H1 (cell line): ENCODE results near the gene SYVN1. TPM values are rescaled to one million over a fixed set of nuclear protein-coding genes. Genes with fewer than 3 reads are reported as not detected.

Source experiments
- CTCF ChIA-PET: fragments of 300-600 bp; sonication (Branson Sonifier 250); formaldehyde crosslinking; loops from one replicate; lab custom pipeline; 2021; ENCODE audit not compliant: partially characterized antibody; lab: Charles Lee
- POLR2A ChIA-PET: fragments of 300-600 bp; sonication (Branson Sonifier 250); formaldehyde crosslinking; loops from one replicate; lab custom pipeline; 2021; ENCODE audit warnings: inconsistent platforms; ENCODE audit not compliant: partially characterized antibody; lab: Charles Lee
- DNase-seq, 2 experiments: peaks; one replicate each; pipeline versions ENCODE4 v3.0.0 to v3.0.0-alpha.2; 2010 to 2022; ENCODE audit warnings: low spot score in 2 of 2, low read depth in 1 of 2, mixed read lengths in 1 of 2
- FAIRE-seq: peaks from 2 replicates; lab custom pipeline; 2011; peaks lifted over from hg19 to GRCh38; lab: Jason Lieb, UNC
- H2AFZ ChIP-seq: 2 replicates; pipeline ENCODE4 v1.8.1; 2012; ENCODE audit warnings: low read length, inconsistent platforms
- H2AK5ac ChIP-seq: 2 replicates; pipeline ENCODE4 v1.6.1; 2013; ENCODE audit warnings: low read depth, low read length
- H2BK120ac ChIP-seq: replicated peaks from 2 replicates; pipeline ENCODE3; 2013; ENCODE audit warnings: low read depth, low read length, inconsistent platforms
- H2BK12ac ChIP-seq: 2 replicates; pipeline ENCODE4 v1.6.1; 2013; ENCODE audit warnings: low read depth, low read length
- H2BK15ac ChIP-seq: 2 replicates; pipeline ENCODE4 v1.6.1; 2013; ENCODE audit warnings: low read length
- H2BK20ac ChIP-seq: 2 replicates; pipeline ENCODE4 v1.6.1; 2013; ENCODE audit warnings: low read length
- H2BK5ac ChIP-seq: 2 replicates; pipeline ENCODE4 v1.6.1; 2013; ENCODE audit warnings: low read depth, low read length
- H3K14ac ChIP-seq: 2 replicates; pipeline ENCODE4 v1.6.1; 2013; ENCODE audit warnings: inconsistent platforms; ENCODE audit not compliant: insufficient read length
- H3K18ac ChIP-seq: 2 replicates; pipeline ENCODE4 v1.6.1; 2013; ENCODE audit warnings: low read length; ENCODE audit errors: extremely low read depth
- H3K23ac ChIP-seq: 2 replicates; pipeline ENCODE4 v1.6.1; 2013; ENCODE audit warnings: inconsistent platforms; ENCODE audit not compliant: insufficient read length
- H3K23me2 ChIP-seq: 2 replicates; pipeline ENCODE4 v1.6.1; 2013; ENCODE audit warnings: low read depth, low read length
- H3K27ac ChIP-seq: 2 replicates; pipeline ENCODE4 v1.6.1; 2011; ENCODE audit warnings: low read depth, low read length, inconsistent platforms
- H3K27me3 ChIP-seq, 4 experiments: replicated peaks in 1 of 4; 1 replicate in 1 of 4; 2 replicates in 3 of 4; pipeline versions ENCODE4 v1.6.1 to v1.8.1; 2011 to 2013; ENCODE audit warnings: low read length in 3 of 4, mild to moderate bottlenecking in 3 of 4, inconsistent platforms in 2 of 4, mixed read lengths in 2 of 4, moderate library complexity in 1 of 4; ENCODE audit not compliant: control insufficient read depth in 3 of 4, insufficient read depth in 3 of 4; ENCODE audit errors: extremely low read depth in 1 of 4
- H3K36me3 ChIP-seq, 4 experiments: 2 replicates each; pipeline versions ENCODE4 v1.6.1 to v1.8.1; 2011 to 2013; ENCODE audit warnings: mild to moderate bottlenecking in 4 of 4, low read length in 3 of 4, moderate library complexity in 2 of 4, control low read depth in 1 of 4, inconsistent platforms in 1 of 4; ENCODE audit not compliant: insufficient read depth in 4 of 4, control insufficient read depth in 2 of 4
- H3K4ac ChIP-seq: replicated peaks from 2 replicates; pipeline ENCODE3; 2013; ENCODE audit warnings: low read length, low read depth, mixed read lengths, inconsistent platforms; ENCODE audit not compliant: insufficient read length
- H3K4me1 ChIP-seq, 4 experiments: replicated peaks in 1 of 4; 1 replicate in 1 of 4; 2 replicates in 3 of 4; pipeline versions ENCODE4 v1.6.1 to v1.8.1; 2011 to 2013; ENCODE audit warnings: low read length in 3 of 4, inconsistent platforms in 2 of 4, mixed read lengths in 1 of 4; ENCODE audit not compliant: insufficient read depth in 4 of 4, control insufficient read depth in 3 of 4
- H3K4me2 ChIP-seq, 2 experiments: 2 replicates each; pipeline versions ENCODE4 v1.6.1 to v1.8.1; 2011 to 2013; ENCODE audit warnings: low read depth in 2 of 2, low read length in 2 of 2, control low read depth in 1 of 2, inconsistent platforms in 1 of 2, mild to moderate bottlenecking in 1 of 2; ENCODE audit not compliant: insufficient read depth in 1 of 2
- H3K4me3 ChIP-seq, 4 experiments: fragments of 200-600, 300-600 bp in 1 of 4; sonication (generic), shearing (Covaris generic), sonication (Bioruptor Twin) in 1 of 4; 2 replicates each; pipeline versions ENCODE4 v1.5.1 to v1.8.1; 2011 to 2016; ENCODE audit warnings: low read length in 4 of 4, low read depth in 3 of 4, control low read depth in 2 of 4, inconsistent platforms in 2 of 4, mild to moderate bottlenecking in 2 of 4, mixed read lengths in 1 of 4, moderate library complexity in 1 of 4; ENCODE audit not compliant: insufficient read depth in 2 of 4; ENCODE audit errors: extremely low read depth in 1 of 4
- H3K56ac ChIP-seq: replicated peaks from 2 replicates; pipeline ENCODE3; 2013; ENCODE audit warnings: low read depth, mild to moderate bottlenecking, mixed read lengths, low read length, inconsistent platforms; ENCODE audit not compliant: insufficient read length
- H3K79me1 ChIP-seq: 2 replicates; pipeline ENCODE4 v1.6.1; 2013; ENCODE audit warnings: low read depth, low read length, control low read depth
- H3K79me2 ChIP-seq, 2 experiments: 2 replicates each; pipeline versions ENCODE4 v1.6.1 to v1.8.1; 2012 to 2013; ENCODE audit warnings: low read length in 2 of 2, mild to moderate bottlenecking in 2 of 2, inconsistent platforms in 1 of 2; ENCODE audit not compliant: insufficient read depth in 2 of 2, control insufficient read depth in 1 of 2
- H3K9ac ChIP-seq, 4 experiments: replicated peaks in 1 of 4; 1 replicate in 1 of 4; 2 replicates in 3 of 4; pipeline versions ENCODE4 v1.6.1 to v1.8.1; 2011 to 2013; ENCODE audit warnings: low read depth in 3 of 4, low read length in 3 of 4, control low read depth in 2 of 4, mild to moderate bottlenecking in 2 of 4, moderate library complexity in 2 of 4, inconsistent platforms in 1 of 4; ENCODE audit errors: extremely low read depth in 1 of 4
- H3K9me3 ChIP-seq, 2 experiments: 2 replicates each; pipeline versions ENCODE4 v1.6.1 to v1.8.1; 2012 to 2013; ENCODE audit warnings: mild to moderate bottlenecking in 2 of 2, moderate library complexity in 2 of 2, control low read depth in 1 of 2, inconsistent platforms in 1 of 2, low read depth in 1 of 2, low read length in 1 of 2, mixed read lengths in 1 of 2; ENCODE audit not compliant: insufficient read depth in 2 of 2
- H4K20me1 ChIP-seq, 2 experiments: replicated peaks in 1 of 2; 2 replicates each; pipeline versions ENCODE3 to v1.8.1; 2011 to 2013; ENCODE audit warnings: inconsistent platforms in 2 of 2, low read length in 2 of 2, mild to moderate bottlenecking in 1 of 2; ENCODE audit not compliant: insufficient read depth in 2 of 2, control insufficient read depth in 1 of 2
- H4K5ac ChIP-seq: 2 replicates; pipeline ENCODE4 v1.6.1; 2013; ENCODE audit warnings: low read length, low read depth, mixed read lengths, inconsistent platforms; ENCODE audit not compliant: insufficient read length
- H4K8ac ChIP-seq: 2 replicates; pipeline ENCODE4 v1.8.0; 2013; ENCODE audit warnings: mild to moderate bottlenecking, moderate library complexity, low read length, inconsistent platforms; ENCODE audit not compliant: insufficient read depth; ENCODE audit errors: extremely low read depth
- H4K91ac ChIP-seq: replicated peaks from 2 replicates; pipeline ENCODE3; 2013; ENCODE audit warnings: low read length, mixed read lengths, inconsistent platforms; ENCODE audit not compliant: insufficient read length
- ASH2L ChIP-seq: fragments of 200-600, 300-600 bp; sonication (generic); IDR thresholded peaks from one replicate; pipeline ENCODE4 v1.7.1; 2017; ENCODE audit warnings: low read length
- CBX5 ChIP-seq: fragments of 300-800, 300-1000 bp; sonication (generic); IDR thresholded peaks from 2 replicates; pipeline ENCODE4 v1.7.1; 2016; ENCODE audit warnings: antibody characterized with exemption, low read length, low read depth
- CEBPB ChIP-seq: IDR thresholded peaks from 2 replicates; pipeline ENCODE4 v1.6.1; 2012; ENCODE audit warnings: low read depth, low read length
- CREB1 ChIP-seq: IDR thresholded peaks from 2 replicates; pipeline ENCODE4 v1.6.1; 2012; ENCODE audit warnings: inconsistent platforms
- GABPA ChIP-seq: IDR thresholded peaks from 2 replicates; pipeline ENCODE4 v1.6.1; 2011; ENCODE audit warnings: mild to moderate bottlenecking, low read length, moderate library complexity, borderline replicate concordance; ENCODE audit not compliant: insufficient read depth
- HDAC6 ChIP-seq: IDR thresholded peaks from one replicate; pipeline ENCODE4 v1.7.1; 2012; ENCODE audit warnings: low read depth, mild to moderate bottlenecking, inconsistent platforms, low read length, moderate library complexity
- JUN ChIP-seq: IDR thresholded peaks from 2 replicates; pipeline ENCODE4 v1.6.1; 2011; ENCODE audit warnings: low read depth, mild to moderate bottlenecking, improper control_type of control experiment, low read length
- JUND ChIP-seq: IDR thresholded peaks from 2 replicates; pipeline ENCODE4 v1.6.1; 2011; ENCODE audit warnings: mild to moderate bottlenecking, improper control_type of control experiment, low read length
- POU5F1 ChIP-seq: IDR thresholded peaks from 2 replicates; pipeline ENCODE4 v1.6.1; 2011; ENCODE audit warnings: low read depth, mild to moderate bottlenecking, low read length, moderate library complexity
- RXRA ChIP-seq: IDR thresholded peaks from 2 replicates; pipeline ENCODE4 v1.6.1; 2011; ENCODE audit warnings: low read depth, mild to moderate bottlenecking, low read length, moderate library complexity; ENCODE audit not compliant: insufficient read depth
- TAF7 ChIP-seq: optimal IDR thresholded peaks from 2 replicates; pipeline ENCODE3; 2011; ENCODE audit warnings: low read depth, mild to moderate bottlenecking, inconsistent platforms, low read length, moderate library complexity, borderline replicate concordance
- WGBS, 2 experiments: shearing (Covaris generic) in 1 of 2; methylation state at CpG; one replicate each; pipeline versions ENCODE4 v1.1.6 to v1.1.7; 2013 to 2015; ENCODE audit warnings: low lambda C conversion rate in 2 of 2, mixed read lengths in 2 of 2, inconsistent platforms in 1 of 2, low coverage in 1 of 2, missing lambda C conversion rate in 1 of 2; ENCODE audit not compliant: insufficient replicate concordance in 2 of 2, insufficient coverage in 1 of 2, insufficient read length in 1 of 2; ENCODE audit errors: extremely low coverage in 1 of 2, missing lambda C conversion rate in 1 of 2; 5-methylcytosine and 5-hydroxymethylcytosine counted together
- polyA plus RNA-seq, 7 experiments: library from polyadenylated mRNA; depleted of rRNA in 3 of 7; stranded (reverse) in 5 of 7; unstranded in 2 of 7; fragments of >200 nt in 5 of 7; fragments of 200-250 nt in 2 of 7; gene quantifications; 1 replicate in 5 of 7; 2 replicates in 1 of 7; 4 replicates in 1 of 7; pipeline versions ENCODE4 v1.2.1 to v1.2.3, GENCODE V29; 2011 to 2013; ENCODE audit warnings: missing spikeins in 2 of 7, mixed read lengths in 2 of 7
- total RNA-seq: library from RNA; stranded (reverse); fragmentation: NEBNext Ultra II Directional; extraction: Animal tissue kit (Norgen Biotek cat#: 25700); gene quantifications from 2 replicates; pipeline ENCODE4 v1.2.1, GENCODE V29; 2021
- TF ChIP-seq, protein P1 (sequence below): IDR thresholded peaks from 2 replicates; pipeline ENCODE4 v1.6.1; 2012; ENCODE audit warnings: inconsistent platforms

The SYVN1 gene
- total and polyA plus RNA-seq, 2 of the 8 experiments (the other 6 are each of a cell fraction or from before 2014, with no cell fraction given), result 27.8 to 29.4 TPM

- Histone ChIP-seq H2BK20ac (no peak overlapping the region), H2BK15ac (no peak overlapping the region), H4K5ac (peak overlapping the region; percentile 11), H3K23me2 (peaks cover 20% of the 10 kb centered on the region; the same call in 1 of the 2 replicates), H2AFZ (no peak overlapping the region), H2AK5ac (no peak overlapping the region; the same call in 1 of the 2 replicates), H2BK120ac (no peak overlapping the region), H3K23ac (no peak overlapping the region), H3K36me3 (peaks cover 11 to 35% (median 18%) of the 10 kb centered on the region in 4 experiments), H2BK12ac (no peak overlapping the region), H3K4me1 (peaks cover 2 to 22% (median 13%) of the 10 kb centered on the region in 4 experiments), H3K79me2 (peaks cover 6 to 23% of the 10 kb centered on the region in 2 experiments), H3K79me1 (peaks cover 10% of the 10 kb centered on the region), H3K14ac (no peak overlapping the region), H3K9me3 (no peaks in the 10 kb centered on the region), H4K8ac (peak overlapping the region; percentile 96), H4K91ac (peak overlapping the region; percentile 34), H4K20me1 (peaks cover 4 to 6% of the 10 kb centered on the region in 2 experiments), H3K18ac (no peak overlapping the region; the same call in 1 of the 2 replicates), H3K56ac (peak overlapping the region; percentile 42), H3K4ac (peak overlapping the region; percentile 13), H3K9ac (peak overlapping the region; percentile 79 to 82 (median 80)), H2BK5ac (peak overlapping the region; percentile 84), H3K27me3 (no peaks in the 10 kb centered on the region), H3K27ac (peak overlapping the region; percentile 78), H3K4me3 (peak overlapping the region; percentile 61 to 83 (median 72)), H3K4me2 (peak overlapping the region; percentile 80 to 94)
- ChIA-PET CTCF (interaction anchor here (0.7 to 2.2 kb wide), 9 partner anchors 8 to 270 kb away, joined by 3 to 12 read pairs (median 3); no protein-coding TSS in a partner anchor), POLR2A (interaction anchor here (0.5 to 17.4 kb wide), 28 partner anchors 9 to 740 kb away, joined by 3 to 305 read pairs (median 5); partner anchors contain the start of genes ARL2, CAPN1, CDCA5 and MEN1)
- WGBS, 2 experiments, result 29% methylated on average over 64 of the region's 68 CpGs; no CpG with 5 or more reads in 1 of the 2 experiments
- FAIRE-seq (no peak), DNase-seq (peak in 1 of 2 experiments; percentile 66)
- TF ChIP-seq HDAC6 (no peak), ASH2L (peak; percentile 40), POU5F1 (no peak), CEBPB (no peak), JUN (no peak), JUND (no peak), TAF7 (no peak), CBX5 (no peak), CREB1 (no peak; the same call in 1 of the 2 replicates), RXRA (no peak), GABPA (no peak)
- TF ChIP-seq, protein P1, sequence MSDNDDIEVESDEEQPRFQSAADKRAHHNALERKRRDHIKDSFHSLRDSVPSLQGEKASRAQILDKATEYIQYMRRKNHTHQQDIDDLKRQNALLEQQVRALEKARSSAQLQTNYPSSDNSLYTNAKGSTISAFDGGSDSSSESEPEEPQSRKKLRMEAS, result peak; percentile 98
Observed at GRCh38 chr11:65116370-65117205, 17.7 kb downstream of the SYVN1 start.
